GM21737 (cell line): Measurements from ENCODE around the gene NREP.

Source experiments
- ATAC-seq: cut with Tn5 transposase; IDR thresholded peaks from one replicate; pipeline ENCODE4 v1.9.1; 2021; ENCODE audit warnings: mild to moderate bottlenecking, moderate library complexity; ENCODE audit not compliant: unreplicated experiment

Gene NREP, protein sequence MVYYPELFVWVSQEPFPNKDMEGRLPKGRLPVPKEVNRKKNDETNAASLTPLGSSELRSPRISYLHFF

GRCh38 chr5:111756581-111757354 lies at the start of gene NREP:
TSS of gene NREP (minus strand) at chr5:111757194. CDS start at chr5:111755772, 1,422 bp downstream.
- peak; percentile 5 for ATAC-seq

DNA sequence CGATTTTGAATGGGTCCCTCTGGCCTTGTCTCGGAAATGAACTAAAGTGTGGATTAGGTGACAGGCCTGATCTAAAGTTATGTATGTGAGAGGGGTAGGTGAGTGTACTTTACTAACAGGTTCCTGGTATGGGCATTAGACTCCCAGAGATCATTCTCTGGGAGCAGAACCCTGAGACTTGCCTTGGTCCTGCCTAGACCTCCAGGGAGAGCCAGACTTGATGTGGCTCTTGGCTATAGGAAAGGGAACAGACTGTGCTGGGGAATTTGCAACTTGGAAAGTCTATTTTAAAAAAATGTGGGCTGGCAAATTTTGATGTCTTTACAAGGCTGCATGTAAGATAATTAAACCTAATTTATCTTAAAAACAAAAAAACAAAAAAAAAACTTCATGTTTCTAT lies 49.8 kb upstream of the NREP start:
- no peak for ATAC-seq

DNA sequence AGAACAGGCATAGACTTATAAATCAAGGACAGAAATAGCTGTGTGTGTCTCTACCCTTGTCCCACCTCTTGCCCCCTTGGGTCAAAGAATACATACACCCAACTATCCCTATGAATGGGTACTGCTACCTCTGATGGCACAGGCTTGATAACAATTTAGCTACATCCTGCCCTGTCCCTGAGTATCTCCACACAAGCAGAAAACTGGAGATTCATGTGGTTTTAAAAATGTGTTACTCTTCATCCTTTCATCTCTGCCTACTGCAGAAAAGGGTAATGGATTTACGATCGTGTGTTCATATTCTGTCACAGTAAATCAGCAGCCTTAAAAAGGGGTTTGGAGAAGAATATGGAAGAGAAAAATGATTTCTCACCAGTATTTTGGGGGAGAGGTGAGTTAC lies 49.2 kb upstream of the NREP start:
- no peak for ATAC-seq

- ATAC-seq, result no peak
Measured at GRCh38 chr5:111805071-111805470, 48.1 kb upstream of the NREP start.

- ATAC-seq, result no peak
Measured at GRCh38 chr5:111800351-111800750, 43.4 kb upstream of the NREP start.

DNA sequence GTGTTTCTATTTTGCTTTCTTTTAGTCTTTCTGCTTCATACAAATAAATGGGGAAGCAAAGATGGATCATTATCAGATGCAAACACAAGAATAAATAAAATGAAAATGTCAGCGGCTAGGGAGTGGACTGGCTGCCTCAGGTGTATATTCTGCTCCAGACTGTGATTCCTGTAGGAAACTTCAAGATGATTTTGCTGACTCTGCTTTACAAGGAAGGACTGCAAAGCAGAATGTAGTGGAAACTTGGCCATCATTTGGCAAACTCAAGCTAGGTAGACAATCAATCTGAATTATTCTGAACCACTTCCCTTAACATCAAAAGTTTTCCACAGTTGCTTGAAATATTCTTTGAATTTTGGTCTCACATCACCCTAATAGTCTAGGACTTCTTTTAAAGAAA lies 38.1 kb upstream of the NREP start:
- ATAC-seq, result no peak

DNA sequence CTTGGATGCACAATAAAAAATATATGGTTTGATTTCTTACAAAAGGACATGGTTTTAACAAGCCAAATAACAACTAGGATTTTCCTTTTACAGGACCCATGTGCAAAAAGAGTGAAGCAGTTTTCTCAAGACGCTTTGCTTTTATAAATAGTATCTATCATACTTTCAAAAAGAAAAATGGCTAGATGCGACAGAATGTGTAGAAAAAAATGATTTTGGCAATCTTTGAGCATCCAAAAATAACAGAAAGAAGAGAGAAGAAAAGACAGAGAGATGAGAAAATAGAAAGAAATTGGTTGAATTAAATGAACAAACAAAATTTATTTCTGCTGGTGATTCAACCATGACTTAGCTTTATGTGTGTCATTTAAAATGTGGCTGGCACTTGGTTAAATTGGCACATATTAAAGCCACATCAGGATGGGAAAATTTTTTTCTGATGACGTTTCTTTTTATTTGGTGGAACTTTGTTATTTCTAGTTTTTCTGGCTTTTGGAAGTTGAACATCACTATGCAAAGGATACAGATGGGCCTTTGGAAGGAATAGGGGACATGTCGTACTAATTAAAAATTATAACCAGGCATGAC lies 35.6 kb upstream of the NREP start:
- no peak for ATAC-seq

GRCh38 chr5:111790295-111790694 lies 33.3 kb upstream of the NREP start:
- no peak for ATAC-seq

DNA sequence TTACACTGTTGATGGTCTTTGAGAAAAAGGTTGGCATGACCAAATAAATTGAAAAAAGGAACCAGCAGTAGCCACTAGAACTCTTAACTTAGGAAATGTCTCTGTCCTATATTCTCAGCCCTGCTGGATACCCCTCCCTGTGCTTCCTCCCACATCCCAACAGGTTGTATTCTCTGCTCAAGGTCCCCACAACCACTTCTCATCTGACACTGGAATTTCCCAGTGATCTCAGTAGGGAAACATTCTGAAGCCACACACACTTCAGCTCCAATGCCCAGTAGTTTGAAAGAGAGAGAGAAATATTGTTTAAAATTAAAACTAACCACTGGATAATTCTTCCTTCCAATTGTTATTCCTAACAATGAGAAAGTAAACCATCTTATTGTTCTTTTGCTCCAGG lies 30.0 kb upstream of the NREP start:
- ATAC-seq, result no peak

- ATAC-seq, result no peak
Measured at GRCh38 chr5:111784491-111785181, 27.6 kb upstream of the NREP start.

DNA sequence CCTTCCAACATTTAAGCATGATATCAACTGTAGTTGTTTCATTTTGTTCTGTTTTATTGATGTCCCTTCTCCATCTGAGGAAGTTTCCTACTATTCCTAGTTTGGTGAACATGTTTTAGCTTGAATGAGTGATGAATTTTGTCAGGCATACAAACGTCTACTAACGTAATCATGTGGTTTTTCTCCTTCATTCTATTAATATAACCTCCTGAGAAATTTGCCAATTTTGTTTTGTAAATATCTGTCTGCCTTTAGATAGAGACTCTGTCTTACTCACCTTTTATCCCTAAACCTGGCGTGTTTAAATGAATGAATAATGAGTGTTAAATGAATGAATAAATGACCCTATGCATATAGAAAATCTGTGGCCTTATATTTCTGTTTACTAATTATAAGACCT lies 26.5 kb upstream of the NREP start:
- no peak for ATAC-seq

DNA sequence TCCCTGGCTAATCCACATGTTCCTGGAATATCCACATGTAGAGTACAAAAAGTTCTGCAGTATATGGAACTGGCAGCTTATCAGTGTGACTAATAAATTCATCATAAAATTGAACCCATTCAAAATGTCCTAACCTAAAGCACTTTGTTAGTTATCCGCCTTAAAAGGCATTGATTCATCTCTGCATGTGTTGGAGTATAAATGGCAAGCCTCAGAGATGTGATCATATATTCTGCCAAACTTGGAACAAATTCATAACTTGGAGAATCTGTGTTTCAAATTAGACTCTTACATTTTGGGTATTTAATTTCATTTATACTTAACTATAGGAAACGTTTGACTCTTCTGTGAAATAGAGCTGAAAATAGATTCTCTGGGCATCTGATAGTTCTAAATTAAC lies 25.2 kb upstream of the NREP start:
- ATAC-seq, result no peak

GRCh38 chr5:111781200-111781599 lies 24.2 kb upstream of the NREP start:
- ATAC-seq, result no peak

- ATAC-seq, result no peak
Measured at GRCh38 chr5:111779922-111780292, 22.9 kb upstream of the NREP start.

- no peak for ATAC-seq
Measured at GRCh38 chr5:111779260-111779921, 22.4 kb upstream of the NREP start.

- ATAC-seq, result no peak
Measured at GRCh38 chr5:111776913-111777781, 20.2 kb upstream of the NREP start.

DNA sequence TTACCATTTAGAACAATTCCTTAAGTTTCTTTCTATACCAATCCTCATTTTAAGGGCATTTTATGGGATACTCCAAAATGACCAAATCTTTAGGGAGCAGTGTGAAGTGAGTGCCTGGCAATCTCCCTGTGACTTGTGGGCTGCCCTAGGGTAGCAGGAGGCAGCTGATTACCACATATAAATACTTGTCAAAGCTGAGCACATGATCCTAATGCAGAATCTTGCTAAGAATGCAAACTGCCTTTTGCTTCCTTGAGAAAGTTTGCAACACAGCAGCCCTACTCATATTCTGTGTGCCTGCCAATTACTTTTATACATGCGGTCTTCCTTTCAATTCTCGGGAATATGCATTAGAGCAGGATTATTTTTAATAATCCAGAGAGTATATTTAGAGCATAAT lies 18.2 kb upstream of the NREP start:
- ATAC-seq, result no peak

DNA sequence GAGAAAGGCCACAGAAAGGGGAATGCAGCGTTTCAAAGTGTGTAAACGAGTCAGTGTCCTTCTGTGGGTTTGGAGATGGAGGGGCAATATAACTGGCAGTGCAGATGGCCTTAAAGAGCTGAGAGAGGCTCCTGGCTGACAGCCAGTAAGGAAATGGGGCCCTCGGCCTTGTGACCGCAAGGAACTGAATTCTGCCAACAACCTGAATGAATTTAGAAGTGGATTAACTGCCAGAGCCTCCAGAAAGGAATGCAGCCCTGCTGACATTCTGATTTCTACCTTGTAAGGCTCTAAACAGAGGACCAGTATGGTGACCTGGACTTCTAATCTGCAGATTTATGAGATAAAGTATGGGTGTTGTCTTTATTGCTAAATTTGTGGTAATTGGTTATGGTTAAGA lies 17.5 kb upstream of the NREP start:
- no peak for ATAC-seq

DNA sequence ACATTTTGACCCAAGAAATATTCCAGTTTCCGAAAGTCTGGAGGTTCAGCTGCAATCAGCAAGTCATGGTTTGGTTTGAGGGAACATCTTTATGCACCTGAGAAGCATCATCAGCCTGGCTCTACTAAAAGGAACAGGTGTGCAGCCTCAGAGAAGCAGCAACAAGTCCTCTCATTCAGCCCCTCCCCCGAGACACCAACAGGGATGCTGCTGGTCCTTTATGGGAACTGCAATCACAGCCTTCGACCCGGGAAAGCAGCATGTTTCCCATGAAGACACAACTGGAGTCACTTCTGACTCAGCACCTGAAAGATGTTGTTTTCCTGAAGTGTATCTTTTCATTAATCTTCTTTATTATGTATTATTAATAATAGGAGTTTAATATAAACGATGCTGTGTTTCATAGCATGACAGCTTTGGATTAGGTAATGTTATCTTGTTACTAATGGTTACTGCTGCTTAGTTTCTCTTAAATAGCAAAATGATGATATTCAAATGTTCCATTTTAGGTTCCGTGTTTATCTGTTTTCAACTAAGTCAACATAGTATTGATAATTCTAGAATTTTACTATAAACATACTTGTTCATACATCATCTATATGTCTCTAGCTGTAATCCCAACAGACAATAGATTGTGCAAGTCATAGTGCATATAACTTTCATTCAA lies 15.6 kb upstream of the NREP start:
- ATAC-seq, result no peak

DNA sequence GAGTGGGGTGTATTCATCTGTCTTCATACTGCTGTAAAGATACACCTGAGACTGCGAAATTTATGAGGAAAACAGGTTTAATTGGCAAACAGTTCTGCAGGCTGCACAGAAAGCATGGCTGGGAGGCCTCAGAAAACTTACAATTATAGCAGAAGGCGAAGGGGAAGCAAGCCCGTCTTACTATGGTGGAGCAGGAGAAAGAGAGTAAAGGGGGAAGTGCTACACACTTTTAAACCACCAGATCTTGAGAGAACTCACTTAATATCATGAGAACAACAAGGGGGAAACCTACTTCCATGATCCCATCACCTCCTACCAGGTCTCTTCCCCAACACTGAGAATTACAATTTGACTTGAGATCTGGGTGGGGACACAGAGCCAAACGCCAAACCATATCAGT lies 12.5 kb upstream of the NREP start:
- ATAC-seq, result no peak
